Upper lobe of left lung (tissue), 4 donors: ENCODE results near the gene CES4A.

ENCODE experiments used
- CTCF ChIP-seq, 6 experiments: fragments of 450-650 bp in 4 of 6; fragments of 200-600 bp in 2 of 6; sonication (generic) in 2 of 6; IDR thresholded peaks; one replicate each; pipeline ENCODE4 v1.5.1; 2016 to 2019; ENCODE audit warnings: antibody characterized with exemption in 6 of 6
- EP300 ChIP-seq, 4 donors: sonication (generic); formaldehyde crosslinking; IDR thresholded peaks; one replicate each; pipeline ENCODE4 v1.5.1; 2017; ENCODE audit warnings: antibody characterized with exemption in 4 of 4, control low read depth in 2 of 4
- POLR2A ChIP-seq, 4 donors: fragments of 450-650 bp; IDR thresholded peaks; one replicate each; pipeline ENCODE4 v1.5.1; 2016 to 2017; ENCODE audit warnings: antibody characterized with exemption in 4 of 4, mild to moderate bottlenecking in 2 of 4
- POLR2AphosphoS5 ChIP-seq, 2 donors: sonication (generic); formaldehyde crosslinking; IDR thresholded peaks; one replicate each; pipeline ENCODE4 v1.5.1; 2017; ENCODE audit warnings: antibody characterized with exemption in 2 of 2

DNA sequence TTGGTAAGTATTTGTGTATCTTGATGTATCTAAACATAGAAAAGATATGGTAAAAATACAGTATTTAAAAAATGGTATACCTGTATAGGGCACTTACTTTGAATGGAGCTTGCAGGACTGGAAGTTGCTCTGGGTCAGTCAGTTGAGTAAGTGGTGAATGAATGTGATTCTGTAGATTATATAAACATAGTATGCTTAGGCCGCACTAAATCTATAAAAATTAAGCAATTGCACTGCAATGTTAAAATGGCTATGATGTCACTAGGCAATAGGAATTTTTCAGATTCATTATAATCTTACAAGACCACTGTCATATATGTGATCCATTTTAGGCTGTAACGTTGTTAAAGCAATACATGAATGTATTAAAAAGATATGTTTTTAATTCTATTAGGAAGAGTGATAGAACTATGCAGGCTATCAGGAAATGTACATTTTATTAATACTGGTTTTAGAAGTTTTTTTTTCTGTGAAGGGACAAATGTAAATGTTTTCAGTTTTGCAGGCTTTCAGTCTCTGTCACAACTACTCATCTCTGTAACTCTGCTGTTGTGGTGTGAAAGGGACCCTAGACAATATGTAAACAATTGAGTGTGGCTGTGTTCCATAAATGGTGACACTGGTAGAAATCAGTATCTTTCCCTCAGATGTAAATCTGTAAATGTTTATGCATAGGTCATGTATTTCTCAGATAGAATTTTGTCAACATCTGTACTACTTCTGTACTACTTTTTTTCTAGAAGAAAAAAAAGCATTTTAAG, 51.1 kb downstream of the CES4A start:
- TF ChIP-seq EP300 (IDR thresholded peaks at IDR 0.05) (no peak), POLR2AphosphoS5 (IDR thresholded peaks at IDR 0.05) (no peak), POLR2A (IDR thresholded peaks at IDR 0.05) (no peak), CTCF (IDR thresholded peaks at IDR 0.05) (no peak)
